K562 (cell line): ENCODE results near the gene TCEA3. TPM values are rescaled to one million over a fixed set of nuclear protein-coding genes. Genes with fewer than 3 reads are reported as not detected.

Source experiments
- AFF4 ChIP-seq: sonication (generic); formaldehyde crosslinking; IDR thresholded peaks from 2 replicates; pipeline ENCODE4 v1.8.0; 2023; ENCODE audit warnings: mild to moderate bottlenecking, missing genetic modification reagents
- CTCFL ChIP-seq: IDR thresholded peaks from 2 replicates; pipeline ENCODE4 v1.6.1; 2011; ENCODE audit warnings: borderline replicate concordance, low read depth, mild to moderate bottlenecking, moderate library complexity, low read length; ENCODE audit not compliant: insufficient read depth, poor library complexity, severe bottlenecking
- CUX1 ChIP-seq: fragments of 200-800 bp; sonication (Bioruptor generic); IDR thresholded peaks from 2 replicates; pipeline ENCODE4 v1.6.1; 2016; ENCODE audit warnings: missing genetic modification characterization, missing compliant biosample characterization
- E2F5 ChIP-seq: sonication (generic); formaldehyde crosslinking; IDR thresholded peaks from 2 replicates; pipeline ENCODE4 v1.8.0; 2022; ENCODE audit warnings: mild to moderate bottlenecking, missing genetic modification reagents
- EP400 ChIP-seq: fragments of 450-650 bp; IDR thresholded peaks from 2 replicates; pipeline ENCODE4 v1.6.1; 2017; ENCODE audit warnings: antibody characterized with exemption, mild to moderate bottlenecking, moderate library complexity
- GABPB2 ChIP-seq: fragments of 250-450 bp; sonication (Bioruptor Pico); conservative IDR thresholded peaks from 2 replicates; pipeline ENCODE4 v1.5.1; 2021; ENCODE audit warnings: mild to moderate bottlenecking
- MTA1 ChIP-seq: fragments of 450-650 bp; IDR thresholded peaks from 2 replicates; pipeline ENCODE4 v1.6.1; 2017; ENCODE audit warnings: borderline replicate concordance
- NCOA2 ChIP-seq, 2 experiments: fragments of 450-650 bp; IDR thresholded peaks; 2 replicates each; pipeline ENCODE4 v1.6.1; 2018; ENCODE audit warnings: mild to moderate bottlenecking in 2 of 2, moderate library complexity in 1 of 2; ENCODE audit not compliant: partially characterized antibody in 2 of 2
- NFE2L1 ChIP-seq: fragments of 450-650 bp; IDR thresholded peaks from 2 replicates; pipeline ENCODE4 v1.6.1; 2016; ENCODE audit warnings: missing genetic modification characterization, low read depth, mild to moderate bottlenecking, missing compliant biosample characterization, moderate library complexity, borderline replicate concordance
- RFX5 ChIP-seq: IDR thresholded peaks from 2 replicates; pipeline ENCODE4 v1.6.1; 2011; ENCODE audit warnings: low read depth, mild to moderate bottlenecking, improper control_type of control experiment, low read length
- SETDB1 ChIP-seq: IDR thresholded peaks from one replicate; pipeline ENCODE4 v1.6.1; 2012; ENCODE audit warnings: low read length, control low read depth, inconsistent platforms
- SIX5 ChIP-seq, 2 experiments: IDR thresholded peaks; 2 replicates each; pipeline ENCODE4 v1.6.1; 2011; ENCODE audit warnings: low read length in 2 of 2, borderline replicate concordance in 1 of 2, low read depth in 1 of 2, mild to moderate bottlenecking in 1 of 2, moderate library complexity in 1 of 2; ENCODE audit not compliant: insufficient read depth in 1 of 2
- SMARCA5 ChIP-seq: fragments of 450-650 bp; IDR thresholded peaks from 2 replicates; pipeline ENCODE4 v1.6.1; 2016
- TRIM28 ChIP-seq: fragments of 450-650 bp; IDR thresholded peaks from 2 replicates; pipeline ENCODE4 v1.6.1; 2017
- ZNF384 ChIP-seq: IDR thresholded peaks from 2 replicates; pipeline ENCODE4 v1.6.1; 2012; ENCODE audit warnings: low read depth, low read length, improper control_type of control experiment
- polyA plus RNA-seq, 8 experiments: library from polyadenylated mRNA; depleted of rRNA in 4 of 8; stranded (reverse) in 5 of 8; unstranded in 3 of 8; fragments of >200 nt; fragmentation: Nextera tagmentation in 2 of 8; fragmentation: Illumina TruSeq in 1 of 8; extraction: Ambion mirVana in 2 of 8; extraction: Trizol in 1 of 8; gene quantifications; 2 replicates each; pipeline versions ENCODE4 v1.2.1 to v1.2.3, GENCODE V29; 2011 to 2014; ENCODE audit warnings: inconsistent platforms in 1 of 8, missing spikeins in 1 of 8
- total RNA-seq, 7 experiments: library from RNA; depleted of rRNA in 6 of 7; stranded (reverse); fragments of >200 nt in 6 of 7; fragmentation: Illumina TruSeq in 2 of 7; extraction: Trizol in 2 of 7; gene quantifications; 2 replicates each; pipeline versions ENCODE4 v1.2.1 to v1.2.3, GENCODE V29; 2011 to 2021; ENCODE audit warnings: low replicate concordance in 1 of 7

The TCEA3 gene
- total and polyA plus RNA-seq, 9 of the 15 experiments (the other 6 are each of a cell fraction or from before 2014, with no cell fraction given), result 0.03 to 0.55 (median 0.36) TPM

- TF ChIP-seq SETDB1 (no peak), CTCFL (no peak), EP400 (peak; percentile 98), NFE2L1 (tag) (no peak), CUX1 (CRISPR knock-in tag) (no peak), GABPB2 (no peak), E2F5 (no peak), NCOA2 (IDR thresholded peaks at IDR 0.05; ENCODE audit: partially characterized antibody in 2 of 2) (no peak), ZNF384 (no peak), SIX5 (IDR thresholded peaks at IDR 0.05; ENCODE audit: borderline replicate concordance in 1 of 2, insufficient read depth in 1 of 2, low read depth in 1 of 2, low read length in 2 of 2) (no peak; a peak in 1 of 4 replicates), TRIM28 (no peak), AFF4 (CRISPR knock-in tag) (peak; percentile 90), RFX5 (no peak), SMARCA5 (no peak), MTA1 (no peak)
Measured at GRCh38 chr1:23344111-23344986, 80.2 kb downstream of the TCEA3 start, which contains the start of gene HNRNPR (continued).
